ENCODE measurements around the gene TMEM117. TPM values are rescaled to one million over a fixed set of nuclear protein-coding genes. Genes with fewer than 3 reads are reported as not detected.

The TMEM117 gene
- total RNA-seq, 1 experiment from 2014 or later: 5.9 TPM

GRCh38 chr12:43805860-43806736 is 29.8 kb upstream of the TMEM117 start, which contains the start of gene TWF1:
TWF1 (minus strand) TSS chr12:43806317; CDS start chr12:43806245, 72 bp downstream.
- TF ChIP-seq CTCF (conservative IDR thresholded peaks at IDR 0.05; ENCODE audit: low read depth, low read length) (peak; percentile 27; the same call in 1 of the 2 replicates), EZH2 (IDR thresholded peaks at IDR 0.05; ENCODE audit: borderline replicate concordance, low read depth, low read length, poor library complexity, severe bottlenecking) (no peak)
- H3K27ac ChIP-seq (ENCODE audit: low read depth, low read length, poor library complexity, severe bottlenecking): peak within 1 kb of the TSS; percentile 97
- H3K4me3 ChIP-seq (ENCODE audit: low read depth, low read length, poor library complexity, severe bottlenecking): peak within 1 kb of the TSS; percentile 92
- ChIA-PET CTCF (interaction anchor here (1.0 to 1.1 kb wide), 2 partner anchors 71 to 77 kb away, joined by 5 to 6 read pairs; no protein-coding TSS in a partner anchor), POLR2A (ENCODE audit: low non-redundant PET) (no interaction called here)
- no TSS peak for BruUV-seq (replicated peaks)
- peak; percentile 90 for DNase-seq (ENCODE audit: low spot score)
- no peaks in the 10 kb centered on the region for H3K9me3 ChIP-seq (ENCODE audit: low read depth, low read length, poor library complexity, severe bottlenecking)
- H3K27me3 ChIP-seq (replicated peaks; ENCODE audit: insufficient read depth, low read depth, low read length, poor library complexity): no peaks in the 10 kb centered on the region
- H3K36me3 ChIP-seq (ENCODE audit: insufficient read depth, low read length, poor library complexity, severe bottlenecking): peaks cover 10% of the 10 kb centered on the region
- H3K4me1 ChIP-seq (ENCODE audit: insufficient read depth, low read length, poor library complexity, severe bottlenecking): peaks cover 15% of the 10 kb centered on the region
- intact Hi-C loops (cut with micrococcal nuclease; ENCODE audit: unreplicated experiment): no loop called here

GRCh38 chr12:43806737-43807072 is 29.2 kb upstream of the TMEM117 start:
- no peak for TF ChIP-seq EZH2 (IDR thresholded peaks at IDR 0.05; ENCODE audit: borderline replicate concordance, low read depth, low read length, poor library complexity, severe bottlenecking)
- Histone ChIP-seq H3K36me3 (ENCODE audit: insufficient read depth, low read length, poor library complexity, severe bottlenecking) (peaks cover 7% of the 10 kb centered on the region), H3K4me3 (ENCODE audit: low read depth, low read length, poor library complexity, severe bottlenecking) (peak overlapping the region; percentile 92), H3K4me1 (ENCODE audit: insufficient read depth, low read length, poor library complexity, severe bottlenecking) (peaks cover 15% of the 10 kb centered on the region), H3K9me3 (ENCODE audit: low read depth, low read length, poor library complexity, severe bottlenecking) (no peaks in the 10 kb centered on the region), H3K27me3 (replicated peaks; ENCODE audit: insufficient read depth, low read depth, low read length, poor library complexity) (no peaks in the 10 kb centered on the region), H3K27ac (ENCODE audit: low read depth, low read length, poor library complexity, severe bottlenecking) (peak overlapping the region; percentile 97)
- peak; percentile 20 for DNase-seq (ENCODE audit: low spot score)
- CTCF ChIA-PET: no interaction called here
- intact Hi-C loops (cut with micrococcal nuclease; ENCODE audit: unreplicated experiment): no loop called here
- BruUV-seq (replicated peaks): TSS peak; percentile 90
- POLR2A ChIA-PET (ENCODE audit: low non-redundant PET): no interaction called here

GRCh38 chr12:43807386-43807785 is 28.5 kb upstream of the TMEM117 start:
- Histone ChIP-seq H3K27ac (ENCODE audit: low read depth, low read length, poor library complexity, severe bottlenecking) (peak overlapping the region; percentile 97), H3K36me3 (ENCODE audit: insufficient read depth, low read length, poor library complexity, severe bottlenecking) (peaks cover under 1% of the 10 kb centered on the region), H3K27me3 (replicated peaks; ENCODE audit: insufficient read depth, low read depth, low read length, poor library complexity) (no peaks in the 10 kb centered on the region), H3K4me3 (ENCODE audit: low read depth, low read length, poor library complexity, severe bottlenecking) (no peak overlapping the region), H3K9me3 (ENCODE audit: low read depth, low read length, poor library complexity, severe bottlenecking) (no peaks in the 10 kb centered on the region), H3K4me1 (ENCODE audit: insufficient read depth, low read length, poor library complexity, severe bottlenecking) (peaks cover 15% of the 10 kb centered on the region)
- no TSS peak for BruUV-seq (replicated peaks)
- DNase-seq (ENCODE audit: low spot score): no peak
- TF ChIP-seq CTCF (conservative IDR thresholded peaks at IDR 0.05; ENCODE audit: low read depth, low read length): no peak
- TF ChIP-seq EZH2 (IDR thresholded peaks at IDR 0.05; ENCODE audit: borderline replicate concordance, low read depth, low read length, poor library complexity, severe bottlenecking): no peak
- ChIA-PET POLR2A (ENCODE audit: low non-redundant PET) (no interaction called here), CTCF (no interaction called here)
- intact Hi-C loops (cut with micrococcal nuclease; ENCODE audit: unreplicated experiment): no loop called here

All from A673 (cell line).